Measurements from ENCODE around the gene ENOX1. TPM values are rescaled to one million over a fixed set of nuclear protein-coding genes. Genes with fewer than 3 reads are reported as not detected.
"Not testable (repeated sequence)": the region's sequence is repeated elsewhere in the genome, so short reads cannot be mapped to it uniquely, and the experiment has no call there.

Gene ENOX1
- polyA plus RNA-seq, 2 of the 4 experiments (the other 2 are of a cell fraction): 0.28 to 0.41 TPM

- TF ChIP-seq ELK1 (IDR thresholded peaks at IDR 0.05; ENCODE audit: low read depth, low read length) (no peak), PHF8 (IDR thresholded peaks at IDR 0.05; ENCODE audit: borderline replicate concordance, low read depth) (no peak), HDAC2 (IDR thresholded peaks at IDR 0.05) (no peak), CEBPB (IDR thresholded peaks at IDR 0.05) (no peak), USF2 (IDR thresholded peaks at IDR 0.05) (no peak), MAZ (IDR thresholded peaks at IDR 0.05; ENCODE audit: borderline replicate concordance, low read depth, low read length) (no peak)
These were observed 615.3 kb downstream of the ENOX1 start (continued) for GRCh38 chr13:43171489-43171888.

- CTCF ChIA-PET: no interaction called here
- H3K27ac ChIP-seq: no peak overlapping the region
- ATAC-seq: no peak
- no peaks in the 10 kb centered on the region for H3K4me1 ChIP-seq
- POLR2A ChIA-PET: no interaction called here
- H3K4me2 ChIP-seq: no peak overlapping the region
- no peaks in the 10 kb centered on the region for H3K9me3 ChIP-seq
- 84% methylated on average over 2 of the region's 2 CpGs for WGBS (ENCODE audit: missing lambda C conversion rate)
- no peak for TF ChIP-seq RAD21 (conservative IDR thresholded peaks at IDR 0.05 in 1 of 2, IDR thresholded peaks at IDR 0.05 in 1 of 2)
- no peak for TF ChIP-seq EHF (CRISPR knock-in tag; IDR thresholded peaks at IDR 0.05)
- no peak for TF ChIP-seq POLR2A (IDR thresholded peaks at IDR 0.05; ENCODE audit: low read length)
- TF ChIP-seq CHD4 (IDR thresholded peaks at IDR 0.05; ENCODE audit: borderline replicate concordance): no peak
- TF ChIP-seq ATOH8 (CRISPR knock-in tag; IDR thresholded peaks at IDR 0.05; ENCODE audit: low read depth): no peak
- TF ChIP-seq NFE2L2 (conservative IDR thresholded peaks at IDR 0.05; ENCODE audit: low read length): no peak
- TF ChIP-seq JUNB (IDR thresholded peaks at IDR 0.05): no peak
- no peak for TF ChIP-seq BHLHE40 (IDR thresholded peaks at IDR 0.05; ENCODE audit: low read depth, low read length)
- TF ChIP-seq ZC3H11A (IDR thresholded peaks at IDR 0.05): no peak
- TF ChIP-seq USF2 (IDR thresholded peaks at IDR 0.05): no peak
- DNase-seq (ENCODE audit: low read depth in 1 of 2, low spot score in 1 of 2): no peak
- H3K4me3 ChIP-seq: no peak overlapping the region
- FAIRE-seq: no peak
These were observed 616.3 kb downstream of the ENOX1 start for GRCh38 chr13:43170506-43170905.

- H3K4me3 ChIP-seq; POLR2A ChIA-PET; ATAC-seq; H3K27ac ChIP-seq; H3K4me1 ChIP-seq; CTCF ChIA-PET; FAIRE-seq; DNase-seq (ENCODE audit: low read depth in 1 of 2, low spot score in 1 of 2); H3K9me3 ChIP-seq; H3K4me2 ChIP-seq: not testable (repeated sequence)
- 66% methylated on average over 3 of the region's 3 CpGs for WGBS (ENCODE audit: missing lambda C conversion rate)
These were observed 618.3 kb downstream of the ENOX1 start for GRCh38 chr13:43168434-43168833.

GRCh38 chr13:43167731-43168130 is 619.0 kb downstream of the ENOX1 start:
- ATAC-seq (no peak), FAIRE-seq (no peak), DNase-seq (ENCODE audit: low read depth in 1 of 2, low spot score in 1 of 2) (no peak)
- ChIA-PET POLR2A (no interaction called here), CTCF (no interaction called here)
- H3K4me3 ChIP-seq: no peak overlapping the region
- H3K9me3 ChIP-seq: no peaks in the 10 kb centered on the region
- H3K27ac ChIP-seq: no peak overlapping the region
- TF ChIP-seq CEBPB (IDR thresholded peaks at IDR 0.05) (no peak), FOSB (CRISPR knock-in tag; IDR thresholded peaks at IDR 0.05) (no peak), RFX5 (IDR thresholded peaks at IDR 0.05) (no peak), SMC3 (IDR thresholded peaks at IDR 0.05) (no peak), HEYL (CRISPR knock-in tag; IDR thresholded peaks at IDR 0.05) (no peak), EHMT2 (IDR thresholded peaks at IDR 0.05; ENCODE audit: low read depth) (no peak), KDM5A (IDR thresholded peaks at IDR 0.05) (no peak)
- no peak overlapping the region for H3K4me2 ChIP-seq
- 47% methylated on average over 2 of the region's 2 CpGs for WGBS (ENCODE audit: missing lambda C conversion rate)
- H3K4me1 ChIP-seq: no peaks in the 10 kb centered on the region
